ENCODE measurements around the gene SMAD4.
"Not testable (repeated sequence)": the region's sequence is repeated elsewhere in the genome, so short reads cannot be mapped to it uniquely, and the experiment has no call there.

The SMAD4 gene

GRCh38 chr18:51069885-51070284 lies 39.9 kb downstream of the SMAD4 start:
- Mint-ChIP-seq H3K4me3 (no peak overlapping the region), H3K9me3 (no peaks in the 10 kb centered on the region), H3K4me1 (peaks cover 15% of the 10 kb centered on the region), H3K27ac (no peak overlapping the region), H3K27me3 (no peaks in the 10 kb centered on the region), H3K36me3 (peaks cover 24% of the 10 kb centered on the region)
- DNase-seq (ENCODE audit: low spot score in 2 of 2): no peak
- ATAC-seq (ENCODE audit: low read depth): no peak

DNA sequence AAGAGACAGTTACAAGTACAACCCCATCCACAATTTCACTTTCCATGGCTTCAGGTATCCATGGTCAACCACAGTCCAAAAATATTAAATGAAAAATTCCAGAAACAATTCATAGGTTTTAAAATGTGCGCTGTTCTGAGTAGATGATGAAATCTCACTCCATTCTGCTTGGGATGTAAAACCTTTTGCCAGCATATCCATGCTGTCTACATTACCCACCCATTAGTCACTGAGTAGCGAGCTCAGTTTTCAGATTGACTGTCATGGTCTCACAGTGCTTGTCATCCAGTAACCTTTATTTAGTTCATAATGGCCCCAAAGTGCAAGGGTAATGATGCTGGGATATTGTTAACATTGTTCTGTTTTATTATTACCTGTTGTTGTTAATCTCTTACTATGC lies 40.5 kb downstream of the SMAD4 start:
- H3K4me1 Mint-ChIP-seq: peaks cover 17% of the 10 kb centered on the region
- DNase-seq (ENCODE audit: low spot score in 2 of 2) (no peak), ATAC-seq (ENCODE audit: low read depth) (no peak)
- no peak overlapping the region for H3K27ac Mint-ChIP-seq
- H3K36me3 Mint-ChIP-seq: peaks cover 23% of the 10 kb centered on the region
- no peak overlapping the region for H3K4me3 Mint-ChIP-seq
- no peaks in the 10 kb centered on the region for H3K9me3 Mint-ChIP-seq
- no peaks in the 10 kb centered on the region for H3K27me3 Mint-ChIP-seq

GRCh38 chr18:51072586-51073313 lies 42.7 kb downstream of the SMAD4 start:
- H3K27ac Mint-ChIP-seq: no peak overlapping the region
- no peaks in the 10 kb centered on the region for H3K27me3 Mint-ChIP-seq
- no peaks in the 10 kb centered on the region for H3K9me3 Mint-ChIP-seq
- DNase-seq (ENCODE audit: low spot score in 2 of 2) (no peak), ATAC-seq (ENCODE audit: low read depth) (no peak)
- H3K36me3 Mint-ChIP-seq: peaks cover 26% of the 10 kb centered on the region
- H3K4me3 Mint-ChIP-seq: no peak overlapping the region
- H3K4me1 Mint-ChIP-seq: peaks cover 17% of the 10 kb centered on the region

GRCh38 chr18:51074605-51075004 lies 44.6 kb downstream of the SMAD4 start:
- Mint-ChIP-seq H3K4me3 (no peak overlapping the region), H3K27me3 (no peaks in the 10 kb centered on the region), H3K27ac (peak overlapping the region; percentile 6), H3K9me3 (no peaks in the 10 kb centered on the region), H3K36me3 (peaks cover 17% of the 10 kb centered on the region), H3K4me1 (peaks cover 17% of the 10 kb centered on the region)
- ATAC-seq (ENCODE audit: low read depth) (peak; percentile 99), DNase-seq (ENCODE audit: low spot score in 2 of 2) (peak in 1 of 2 donors; percentile 15)

DNA sequence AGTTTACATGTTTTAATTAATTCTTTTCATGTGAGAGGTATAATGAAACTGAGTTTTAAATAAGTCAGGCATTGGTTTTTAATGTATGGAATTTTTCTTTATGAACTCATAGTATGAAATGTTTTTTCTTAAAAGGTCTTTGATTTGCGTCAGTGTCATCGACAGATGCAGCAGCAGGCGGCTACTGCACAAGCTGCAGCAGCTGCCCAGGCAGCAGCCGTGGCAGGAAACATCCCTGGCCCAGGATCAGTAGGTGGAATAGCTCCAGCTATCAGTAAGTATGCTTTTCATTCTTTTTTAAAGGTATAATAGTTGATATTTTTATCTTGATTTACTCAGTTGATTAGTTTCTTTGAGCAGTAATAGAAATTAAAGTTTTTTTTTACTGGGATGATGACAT lies 46.5 kb downstream of the SMAD4 start:
- Mint-ChIP-seq H3K36me3 (peaks cover 17% of the 10 kb centered on the region), H3K27ac (no peak overlapping the region), H3K9me3 (no peaks in the 10 kb centered on the region), H3K27me3 (no peaks in the 10 kb centered on the region), H3K4me3 (no peak overlapping the region), H3K4me1 (peaks cover 18% of the 10 kb centered on the region)
- DNase-seq (ENCODE audit: low spot score in 2 of 2) (no peak), ATAC-seq (ENCODE audit: low read depth) (no peak)

DNA sequence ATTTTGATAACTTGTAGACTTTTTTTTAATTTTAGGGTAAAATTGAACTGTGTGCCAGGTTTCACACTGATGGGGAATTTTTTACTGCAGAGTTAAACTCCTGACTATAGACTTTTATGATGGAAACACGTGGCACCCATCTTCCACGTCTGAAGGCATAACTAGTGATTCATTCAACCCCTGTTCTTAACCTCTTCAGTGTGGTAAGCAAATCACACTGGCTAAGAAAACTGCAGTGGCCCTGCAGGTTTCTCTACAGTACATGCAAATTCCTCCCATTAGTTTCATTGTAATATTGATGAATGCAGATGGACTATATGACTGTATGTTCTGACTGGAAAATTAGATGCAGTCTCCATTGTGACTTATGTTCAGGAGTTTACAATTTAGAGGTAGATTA lies 47.2 kb downstream of the SMAD4 start:
- H3K9me3 Mint-ChIP-seq: no peaks in the 10 kb centered on the region
- no peak for DNase-seq (ENCODE audit: low spot score in 2 of 2)
- peaks cover 17% of the 10 kb centered on the region for H3K4me1 Mint-ChIP-seq
- H3K27me3 Mint-ChIP-seq: no peaks in the 10 kb centered on the region
- peaks cover 14% of the 10 kb centered on the region for H3K36me3 Mint-ChIP-seq
- H3K4me3 Mint-ChIP-seq: no peak overlapping the region
- no peak for ATAC-seq (ENCODE audit: low read depth)
- H3K27ac Mint-ChIP-seq: no peak overlapping the region

DNA sequence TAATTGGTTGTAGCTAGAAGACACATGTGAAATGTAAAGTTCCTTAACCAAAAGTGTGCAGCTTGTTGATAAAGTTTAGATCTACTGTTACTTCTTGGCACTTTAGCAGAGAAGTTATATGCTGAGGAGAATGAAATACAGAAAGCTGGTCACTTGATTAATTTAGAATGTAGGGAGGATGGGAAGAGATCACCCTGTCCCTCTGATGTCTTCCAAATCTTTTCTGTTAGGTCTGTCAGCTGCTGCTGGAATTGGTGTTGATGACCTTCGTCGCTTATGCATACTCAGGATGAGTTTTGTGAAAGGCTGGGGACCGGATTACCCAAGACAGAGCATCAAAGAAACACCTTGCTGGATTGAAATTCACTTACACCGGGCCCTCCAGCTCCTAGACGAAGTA lies 48.0 kb downstream of the SMAD4 start:
- H3K27me3 Mint-ChIP-seq: no peaks in the 10 kb centered on the region
- no peak for ATAC-seq (ENCODE audit: low read depth)
- H3K9me3 Mint-ChIP-seq: no peaks in the 10 kb centered on the region
- H3K36me3 Mint-ChIP-seq: peaks cover 17% of the 10 kb centered on the region
- DNase-seq (ENCODE audit: low spot score in 2 of 2): no peak
- H3K4me1 Mint-ChIP-seq: peaks cover 19% of the 10 kb centered on the region
- no peak overlapping the region for H3K27ac Mint-ChIP-seq
- no peak overlapping the region for H3K4me3 Mint-ChIP-seq

DNA sequence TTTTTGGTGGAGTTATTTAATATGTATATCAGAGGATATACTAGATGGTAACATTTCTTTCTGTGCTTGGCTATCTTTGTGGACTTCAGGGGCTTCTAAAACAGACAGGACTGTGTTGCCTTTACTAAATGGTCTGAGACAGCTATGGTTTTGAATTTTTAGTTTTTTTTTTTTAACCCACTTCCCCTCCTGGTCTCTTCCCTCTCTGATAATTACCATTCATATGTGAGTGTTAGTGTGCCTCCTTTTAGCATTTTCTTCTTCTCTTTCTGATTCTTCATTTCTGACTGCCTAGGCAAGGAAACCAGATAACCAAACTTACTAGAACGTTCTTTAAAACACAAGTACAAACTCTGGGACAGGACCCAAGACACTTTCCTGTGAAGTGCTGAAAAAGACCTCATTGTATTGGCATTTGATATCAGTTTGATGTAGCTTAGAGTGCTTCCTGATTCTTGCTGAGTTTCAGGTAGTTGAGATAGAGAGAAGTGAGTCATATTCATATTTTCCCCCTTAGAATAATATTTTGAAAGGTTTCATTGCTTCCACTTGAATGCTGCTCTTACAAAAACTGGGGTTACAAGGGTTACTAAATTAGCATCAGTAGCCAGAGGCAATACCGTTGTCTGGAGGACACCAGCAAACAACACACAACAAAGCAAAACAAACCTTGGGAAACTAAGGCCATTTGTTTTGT lies 52.7 kb downstream of the SMAD4 start:
- Mint-ChIP-seq H3K4me3 (no peak overlapping the region), H3K27me3 (no peaks in the 10 kb centered on the region), H3K27ac (peak overlapping the region; percentile 18), H3K4me1 (peaks cover 5% of the 10 kb centered on the region), H3K36me3 (peaks cover 33% of the 10 kb centered on the region), H3K9me3 (peaks cover 3% of the 10 kb centered on the region)
- ATAC-seq (ENCODE audit: low read depth) (no peak), DNase-seq (ENCODE audit: low spot score in 2 of 2) (no peak)

- Mint-ChIP-seq H3K4me1 (peaks cover 5% of the 10 kb centered on the region), H3K36me3 (peaks cover 33% of the 10 kb centered on the region), H3K27ac (no peak overlapping the region), H3K27me3 (no peaks in the 10 kb centered on the region), H3K9me3 (peaks cover 7% of the 10 kb centered on the region), H3K4me3 (no peak overlapping the region)
- DNase-seq (ENCODE audit: low spot score in 2 of 2): no peak
- ATAC-seq (ENCODE audit: low read depth): no peak
Measured at GRCh38 chr18:51083398-51083797, 53.4 kb downstream of the SMAD4 start.

DNA sequence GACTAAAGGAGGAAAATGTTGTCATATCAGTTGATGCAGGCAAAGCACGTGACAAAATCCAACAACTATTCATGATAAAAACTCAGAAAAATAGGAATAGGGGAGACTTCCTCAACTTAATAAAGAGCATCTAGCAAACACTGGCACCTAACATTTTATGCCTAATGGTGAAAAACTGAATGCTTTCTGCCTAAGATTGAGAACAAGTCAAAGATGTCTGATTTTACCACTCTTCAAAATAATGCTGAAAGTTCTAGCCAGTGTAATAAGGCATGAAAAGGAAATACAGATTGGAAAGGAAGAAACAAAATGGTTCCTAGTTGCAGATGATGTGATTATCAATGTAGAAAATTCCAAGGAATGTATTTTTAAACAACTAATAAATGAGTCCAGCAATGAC lies 58.4 kb downstream of the SMAD4 start:
- H3K36me3 Mint-ChIP-seq: peaks cover 21% of the 10 kb centered on the region
- H3K4me3 Mint-ChIP-seq: no peak overlapping the region
- no peaks in the 10 kb centered on the region for H3K27me3 Mint-ChIP-seq
- ATAC-seq (ENCODE audit: low read depth) (no peak), DNase-seq (ENCODE audit: low spot score in 2 of 2) (no peak)
- peaks cover 10% of the 10 kb centered on the region for H3K9me3 Mint-ChIP-seq
- no peak overlapping the region for H3K27ac Mint-ChIP-seq
- no peaks in the 10 kb centered on the region for H3K4me1 Mint-ChIP-seq

- peaks cover 10% of the 10 kb centered on the region for H3K9me3 Mint-ChIP-seq
- no peaks in the 10 kb centered on the region for H3K4me1 Mint-ChIP-seq
- H3K36me3 Mint-ChIP-seq: peaks cover 20% of the 10 kb centered on the region
- no peaks in the 10 kb centered on the region for H3K27me3 Mint-ChIP-seq
- H3K27ac Mint-ChIP-seq: no peak overlapping the region
- no peak overlapping the region for H3K4me3 Mint-ChIP-seq
- ATAC-seq (ENCODE audit: low read depth): no peak
- no peak for DNase-seq (ENCODE audit: low spot score in 2 of 2)
Measured at GRCh38 chr18:51089691-51090090, 59.7 kb downstream of the SMAD4 start.

GRCh38 chr18:51091270-51091669 lies 61.3 kb downstream of the SMAD4 start:
- Mint-ChIP-seq H3K9me3 (peaks cover 10% of the 10 kb centered on the region), H3K27me3 (no peaks in the 10 kb centered on the region), H3K27ac (no peak overlapping the region), H3K4me1 (no peaks in the 10 kb centered on the region), H3K36me3 (peaks cover 12% of the 10 kb centered on the region), H3K4me3 (no peak overlapping the region)
- DNase-seq (ENCODE audit: low spot score in 2 of 2) (no peak), ATAC-seq (ENCODE audit: low read depth) (no peak)

DNA sequence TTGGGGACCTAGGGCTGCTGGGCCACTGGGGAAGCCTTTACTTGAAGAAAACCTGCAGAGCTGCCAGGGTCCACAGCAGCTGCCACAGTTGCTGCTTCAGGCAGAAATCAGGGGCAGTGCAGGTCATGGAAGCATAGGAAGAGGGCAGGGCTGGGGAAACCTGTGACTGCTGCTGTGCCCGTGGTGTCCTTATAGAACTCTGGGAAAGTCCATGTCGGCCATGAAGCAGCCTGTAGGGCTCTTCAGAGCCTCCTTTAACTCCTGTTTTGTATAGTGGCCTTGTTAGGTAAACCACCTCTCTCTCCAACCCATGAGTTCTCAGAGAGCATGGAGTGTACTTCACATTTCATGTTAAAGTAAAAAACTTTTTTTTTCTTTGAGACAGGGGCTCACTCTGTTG lies 62.1 kb downstream of the SMAD4 start:
- peaks cover 8% of the 10 kb centered on the region for H3K9me3 Mint-ChIP-seq
- DNase-seq (ENCODE audit: low spot score in 2 of 2) (no peak), ATAC-seq (ENCODE audit: low read depth) (no peak)
- peaks cover 7% of the 10 kb centered on the region for H3K36me3 Mint-ChIP-seq
- no peaks in the 10 kb centered on the region for H3K27me3 Mint-ChIP-seq
- H3K27ac Mint-ChIP-seq: no peak overlapping the region
- no peaks in the 10 kb centered on the region for H3K4me1 Mint-ChIP-seq
- H3K4me3 Mint-ChIP-seq: no peak overlapping the region

- H3K4me3 Mint-ChIP-seq; DNase-seq (ENCODE audit: low spot score in 2 of 2); ATAC-seq (ENCODE audit: low read depth); H3K4me1 Mint-ChIP-seq; H3K36me3 Mint-ChIP-seq; H3K27ac Mint-ChIP-seq; H3K9me3 Mint-ChIP-seq; H3K27me3 Mint-ChIP-seq: not testable (repeated sequence)
Measured at GRCh38 chr18:51092967-51093366, 63.0 kb downstream of the SMAD4 start.
